HCT116 (cell line): ENCODE data around the gene RAB27A. TPM values are rescaled to one million over a fixed set of nuclear protein-coding genes. Genes with fewer than 3 reads are reported as not detected.
"Not testable (repeated sequence)": the region's sequence is repeated elsewhere in the genome, so short reads cannot be mapped to it uniquely, and the experiment has no call there.

Source experiments
- ATAC-seq: fragments of 200-7000 bp; cut with Tn5 transposase; 2 replicates; pipeline ENCODE4 v1.9.1; 2020; ENCODE audit warnings: mild to moderate bottlenecking, moderate library complexity
- BruUV-seq: library from RNA; stranded (reverse); fragments of 400-500 nt; replicated peaks from 2 replicates; lab custom pipeline; 2021; lab: Mats Ljungman, UMichigan
- CTCF ChIA-PET: fragments of 300-600 bp; sonication (Branson Sonifier 250); formaldehyde crosslinking; loops from one replicate; lab custom pipeline; 2021; ENCODE audit warnings: antibody characterized with exemption; lab: Charles Lee
- POLR2A ChIA-PET: fragments of 300-600, 350-600 bp; sonication (Branson Sonifier 250); formaldehyde crosslinking; loops from one replicate; lab custom pipeline; 2021; ENCODE audit warnings: antibody characterized with exemption; lab: Charles Lee
- RAD21 ChIA-PET, 2 experiments: fragments of 300-600 bp; sonication (Branson Sonifier 250); formaldehyde crosslinking; loops; one replicate each; lab custom pipeline; 2023; ENCODE audit warnings: low total read pairs in 2 of 2; ENCODE audit not compliant: uncharacterized antibody in 2 of 2, unreplicated experiment in 2 of 2, low non-redundant PET in 1 of 2; lab: Charles Lee
- DNase-seq: peaks from one replicate; pipeline ENCODE4 v3.0.0-alpha.2; 2010; ENCODE audit warnings: low read depth, low spot score
- H2AFZ ChIP-seq: fragments of 200-600 bp; shearing (Covaris generic), sonication (generic); 2 replicates; pipeline ENCODE4 v1.6.1; 2017; ENCODE audit warnings: low read depth, mixed run types, mixed read lengths, antibody characterized with exemption, low read length; ENCODE audit not compliant: poor library complexity, severe bottlenecking
- H3K27ac ChIP-seq: 2 replicates; pipeline ENCODE4 v1.5.1; 2012; ENCODE audit warnings: low read depth, low read length
- H3K27me3 ChIP-seq: fragments of 200-600 bp; sonication (generic); 2 replicates; pipeline ENCODE4 v1.6.1; 2016; ENCODE audit warnings: mixed run types, low read length, mixed read lengths; ENCODE audit not compliant: insufficient read depth
- H3K36me3 ChIP-seq, 2 experiments: fragments of 200-500 bp in 1 of 2; fragments of 200-600 bp in 1 of 2; sonication (Bioruptor generic) in 1 of 2; sonication (generic) in 1 of 2; 2 replicates each; pipeline versions ENCODE4 v1.5.1 to v1.6.1; 2014 to 2016; ENCODE audit warnings: low read length in 2 of 2, inconsistent platforms in 1 of 2, mixed read lengths in 1 of 2, mixed run types in 1 of 2; ENCODE audit not compliant: insufficient read depth in 2 of 2, control insufficient read depth in 1 of 2
- H3K4me1 ChIP-seq, 2 experiments: fragments of 200-600 bp in 1 of 2; sonication (generic) in 1 of 2; 2 replicates each; pipeline versions ENCODE4 v1.5.1 to v1.6.1; 2012 to 2017; ENCODE audit warnings: low read length in 2 of 2, inconsistent platforms in 1 of 2, mild to moderate bottlenecking in 1 of 2, mixed read lengths in 1 of 2, mixed run types in 1 of 2, moderate library complexity in 1 of 2; ENCODE audit not compliant: insufficient read depth in 2 of 2, control insufficient read depth in 1 of 2
- H3K4me2 ChIP-seq: fragments of 200-600 bp; sonication (generic); 2 replicates; pipeline ENCODE4 v1.6.1; 2017; ENCODE audit warnings: mixed run types, low read length, mixed read lengths
- H3K4me3 ChIP-seq, 2 experiments: fragments of 200-600 bp in 1 of 2; sonication (generic) in 1 of 2; replicated peaks in 1 of 2; 2 replicates each; pipeline ENCODE4 v1.5.1; 2011 to 2016; ENCODE audit warnings: low read length in 2 of 2, control low read depth in 1 of 2, low read depth in 1 of 2, mild to moderate bottlenecking in 1 of 2, mixed read lengths in 1 of 2, mixed run types in 1 of 2
- H3K79me2 ChIP-seq: fragments of 200-600 bp; sonication (generic); 2 replicates; pipeline ENCODE4 v1.6.1; 2017; ENCODE audit warnings: mild to moderate bottlenecking, mixed run types, low read length, moderate library complexity, mixed read lengths; ENCODE audit not compliant: insufficient read depth
- H3K9ac ChIP-seq: fragments of 200-600 bp; sonication (generic); 2 replicates; pipeline ENCODE4 v1.6.1; 2016; ENCODE audit warnings: low read length, mixed read lengths
- H3K9me2 ChIP-seq: fragments of 200-600 bp; sonication (generic), shearing (Covaris generic); 2 replicates; pipeline ENCODE4 v1.6.1; 2017; ENCODE audit warnings: mixed run types, mild to moderate bottlenecking, moderate library complexity; ENCODE audit not compliant: insufficient read depth
- H3K9me3 ChIP-seq, 2 experiments: fragments of 200-500 bp in 1 of 2; fragments of 200-600 bp in 1 of 2; sonication (Bioruptor generic) in 1 of 2; sonication (generic) in 1 of 2; 2 replicates each; pipeline ENCODE4 v1.6.1; 2014 to 2017; ENCODE audit warnings: low read length in 2 of 2, mixed read lengths in 2 of 2, inconsistent platforms in 1 of 2, low read depth in 1 of 2, mild to moderate bottlenecking in 1 of 2, mixed run types in 1 of 2, moderate library complexity in 1 of 2; ENCODE audit not compliant: control insufficient read depth in 1 of 2, insufficient read depth in 1 of 2
- H4K20me1 ChIP-seq: fragments of 200-600 bp; sonication (generic), shearing (Covaris generic); 2 replicates; pipeline ENCODE4 v1.6.1; 2017; ENCODE audit warnings: mixed run types, mild to moderate bottlenecking, moderate library complexity; ENCODE audit not compliant: insufficient read depth
- CBX3 ChIP-seq: IDR thresholded peaks from 2 replicates; pipeline ENCODE4 v1.6.1; 2012; ENCODE audit warnings: low read depth
- CEBPB ChIP-seq: IDR thresholded peaks from 2 replicates; pipeline ENCODE4 v1.6.1; 2012; ENCODE audit warnings: low read depth
- ELF1 ChIP-seq: IDR thresholded peaks from 2 replicates; pipeline ENCODE4 v1.6.1; 2012; ENCODE audit warnings: low read depth, borderline replicate concordance
- EZH2 ChIP-seq: fragments of 200-600 bp; sonication (generic); IDR thresholded peaks from 2 replicates; pipeline ENCODE4 v1.6.1; 2017; ENCODE audit warnings: antibody characterized with exemption, mixed run types
- EZH2phosphoT487 ChIP-seq: fragments of 200-600 bp; IDR thresholded peaks from 2 replicates; pipeline ENCODE4 v1.6.1; 2018; ENCODE audit warnings: antibody characterized with exemption, borderline replicate concordance
- FOSL1 ChIP-seq: IDR thresholded peaks from 2 replicates; pipeline ENCODE4 v1.6.1; 2012; ENCODE audit warnings: low read depth
- SIN3A ChIP-seq: IDR thresholded peaks from 2 replicates; pipeline ENCODE4 v1.6.1; 2012; ENCODE audit warnings: low read depth
- SRF ChIP-seq: IDR thresholded peaks from 2 replicates; pipeline ENCODE4 v1.6.1; 2012; ENCODE audit warnings: low read depth
- TCF7L2 ChIP-seq: IDR thresholded peaks from 2 replicates; pipeline ENCODE4 v1.7.0; 2011; ENCODE audit warnings: borderline replicate concordance, inconsistent platforms; ENCODE audit not compliant: insufficient read depth, insufficient read length; ENCODE audit errors: extremely low read depth
- ZFX ChIP-seq: fragments of 450-650 bp; IDR thresholded peaks from 2 replicates; pipeline ENCODE4 v1.6.1; 2017
- intact Hi-C: fragments of 100-400 bp; cut with micrococcal nuclease; formaldehyde crosslinking; loops from 2 replicates; pipeline ENCODE4 v1.10.0; 2022
- total RNA-seq: library from RNA; stranded (reverse); gene quantifications from one replicate; pipeline ENCODE4 v1.2.1, GENCODE V29; 2021; ENCODE audit not compliant: unreplicated experiment

RAB27A gene
- total RNA-seq, 1 experiment from 2014 or later, result 8.8 TPM

GRCh38 chr15:55289011-55289745, 435 bp downstream of the RAB27A start:
- H3K4me1 ChIP-seq, result peaks cover 3 to 14% of the 10 kb centered on the region in 2 experiments; a peak in 3 of 4 replicates
- no peaks in the 10 kb centered on the region for H3K79me2 ChIP-seq
- peak overlapping the region; percentile 67 for H3K9ac ChIP-seq
- H3K9me2 ChIP-seq, result no peaks in the 10 kb centered on the region
- peak overlapping the region; percentile 58; the same call in 1 of the 2 replicates for H3K27ac ChIP-seq
- H3K4me2 ChIP-seq, result peak overlapping the region; percentile 99
- no peak overlapping the region for H2AFZ ChIP-seq
- TF ChIP-seq EZH2, result no peak
- TF ChIP-seq SIN3A, result no peak
- TF ChIP-seq ZFX, result no peak
- no peak for TF ChIP-seq SRF
- no peak for TF ChIP-seq FOSL1
- no peak for TF ChIP-seq TCF7L2
- TF ChIP-seq CEBPB, result no peak
- TF ChIP-seq ELF1, result no peak
- H3K4me3 ChIP-seq, result peak overlapping the region; percentile 64 to 83
- no peaks in the 10 kb centered on the region for H3K27me3 ChIP-seq
- no peak for DNase-seq
- H3K9me3 ChIP-seq, result no peaks in the 10 kb centered on the region
- ChIA-PET CTCF (no interaction called here), POLR2A (no interaction called here), RAD21 (no interaction called here)
- intact Hi-C loops, result no loop called here
- H3K36me3 ChIP-seq, result no peaks in the 10 kb centered on the region
- H4K20me1 ChIP-seq, result no peaks in the 10 kb centered on the region
- no TSS peak for BruUV-seq
- peak; percentile 47 for ATAC-seq

- Histone ChIP-seq H3K4me2 (peak overlapping the region; percentile 99; the same call in 1 of the 2 replicates), H3K4me3 (0 out of 4 replicates have a peak overlapping the region, but pooled peaks of 1 of the 2 experiments have one; percentile 83)
- TSS peak; percentile 43 for BruUV-seq
Observed at GRCh38 chr15:55288006-55288717, 1.5 kb downstream of the RAB27A start.

DNA sequence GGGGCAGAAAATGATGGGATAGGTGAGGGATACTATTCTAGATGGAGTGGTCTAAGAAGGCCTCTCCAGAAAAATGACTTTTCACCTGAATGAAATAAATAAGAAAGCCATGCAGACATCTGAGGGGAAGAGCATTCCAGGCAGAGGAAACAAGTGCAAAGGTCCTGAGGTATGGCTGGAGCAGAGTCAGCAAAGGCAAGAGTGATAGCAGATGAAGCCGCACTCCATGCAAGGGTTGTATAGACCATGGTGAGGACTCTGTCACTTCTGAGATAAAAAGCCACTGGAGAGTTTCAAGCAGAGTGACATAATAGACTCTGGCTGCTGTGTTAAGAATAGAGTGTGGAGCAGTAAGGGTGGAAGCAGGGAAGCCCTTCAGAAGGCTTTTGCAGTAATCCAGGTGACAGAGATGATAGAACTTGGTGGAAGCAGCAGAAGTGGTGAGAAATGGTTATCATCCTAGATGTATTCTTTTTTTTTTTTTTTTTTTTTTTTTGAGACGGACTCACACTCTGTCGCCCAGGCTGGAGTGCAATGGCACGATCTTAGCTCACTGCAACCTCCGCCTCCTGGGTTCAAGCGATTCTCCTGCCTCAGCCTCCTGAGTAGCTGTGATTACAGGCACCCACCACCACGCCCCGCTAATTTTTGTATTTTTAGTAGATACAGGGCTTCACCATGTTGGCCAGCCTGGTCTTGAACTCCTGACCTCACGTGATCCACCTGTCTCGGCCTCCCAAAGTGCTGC, 3.0 kb downstream of the RAB27A start:
- POLR2A ChIA-PET, H3K4me3 ChIP-seq, H3K27ac ChIP-seq, H3K9me2 ChIP-seq, H3K4me2 ChIP-seq, H3K9me3 ChIP-seq, BruUV-seq, H3K9ac ChIP-seq, RAD21 ChIA-PET, H3K36me3 ChIP-seq, intact Hi-C loops, CTCF ChIA-PET, H3K79me2 ChIP-seq, ATAC-seq, DNase-seq, H3K27me3 ChIP-seq, H2AFZ ChIP-seq, H4K20me1 ChIP-seq: not testable (repeated sequence)
- peaks cover 3 to 22% of the 10 kb centered on the region in 2 experiments for H3K4me1 ChIP-seq

More at GRCh38 chr15:55288006-55288717, 1.5 kb downstream of the RAB27A start:
- no peak for TF ChIP-seq CBX3
- TF ChIP-seq EZH2phosphoT487, result no peak
- no peak for TF ChIP-seq SIN3A
- TF ChIP-seq, all 23 proteins: peak for 0
- H3K9ac ChIP-seq, result peak overlapping the region; percentile 67; the same call in 1 of the 2 replicates
- no peaks in the 10 kb centered on the region for H3K9me3 ChIP-seq
- H3K9me2 ChIP-seq, result no peaks in the 10 kb centered on the region
- H3K36me3 ChIP-seq, result no peaks in the 10 kb centered on the region
- no peaks in the 10 kb centered on the region for H3K27me3 ChIP-seq
- POLR2A ChIA-PET, result no interaction called here
- CTCF ChIA-PET, result no interaction called here
- RAD21 ChIA-PET, result no interaction called here
- H3K27ac ChIP-seq, result no peak overlapping the region
- H3K4me1 ChIP-seq, result peaks cover 3 to 14% of the 10 kb centered on the region in 2 experiments; a peak in 3 of 4 replicates
- no peaks in the 10 kb centered on the region for H4K20me1 ChIP-seq
- no peak for DNase-seq
- H3K79me2 ChIP-seq, result no peaks in the 10 kb centered on the region
- H2AFZ ChIP-seq, result no peak overlapping the region
- intact Hi-C loops, result no loop called here
- no peak for ATAC-seq
